Right hindlimb (tissue), 1 donor: ENCODE results near the gene MTM1.

Experiments
- DNase-seq: peaks from one replicate; pipeline ENCODE4 v3.0.0-alpha.2; 2018

Gene MTM1

GRCh38 chrX:150607201-150607600, 38.8 kb downstream of the MTM1 start:
- DNase-seq = no peak

- no peak for DNase-seq
Observed at GRCh38 chrX:150610043-150610442, 41.6 kb downstream of the MTM1 start.

- DNase-seq = no peak
Observed at GRCh38 chrX:150610446-150610845, 42.0 kb downstream of the MTM1 start.

GRCh38 chrX:150615356-150615755, 46.9 kb downstream of the MTM1 start:
- no peak for DNase-seq

GRCh38 chrX:150616179-150616862, 47.9 kb downstream of the MTM1 start:
- DNase-seq = no peak

- no peak for DNase-seq
Observed at GRCh38 chrX:150616863-150617198, 48.4 kb downstream of the MTM1 start.

GRCh38 chrX:150621652-150622051, 53.2 kb downstream of the MTM1 start:
- no peak for DNase-seq

- DNase-seq = no peak
Observed at GRCh38 chrX:150623583-150623982, 55.2 kb downstream of the MTM1 start.

GRCh38 chrX:150625097-150625496, 56.7 kb downstream of the MTM1 start:
- no peak for DNase-seq

GRCh38 chrX:150625875-150626274, 57.5 kb downstream of the MTM1 start:
- no peak for DNase-seq

GRCh38 chrX:150627957-150628356, 59.5 kb downstream of the MTM1 start:
- DNase-seq = no peak

GRCh38 chrX:150635952-150636351, 67.5 kb downstream of the MTM1 start:
- DNase-seq = no peak

GRCh38 chrX:150642423-150642822, 74.0 kb downstream of the MTM1 start:
- no peak for DNase-seq

GRCh38 chrX:150643271-150643670, 74.8 kb downstream of the MTM1 start:
- DNase-seq = no peak

GRCh38 chrX:150643958-150644357, 75.5 kb downstream of the MTM1 start:
- DNase-seq = no peak

- DNase-seq = no peak
Observed at GRCh38 chrX:150644422-150644821, 76.0 kb downstream of the MTM1 start.

GRCh38 chrX:150647331-150647730, 78.9 kb downstream of the MTM1 start:
- no peak for DNase-seq

GRCh38 chrX:150648296-150648940, 80.0 kb downstream of the MTM1 start:
- DNase-seq = no peak

GRCh38 chrX:150649096-150649870, 80.9 kb downstream of the MTM1 start:
- DNase-seq = no peak

GRCh38 chrX:150651906-150652305, 83.5 kb downstream of the MTM1 start:
- no peak for DNase-seq

- no peak for DNase-seq
Observed at GRCh38 chrX:150655788-150656187, 87.4 kb downstream of the MTM1 start.

GRCh38 chrX:150663073-150663472, 94.7 kb downstream of the MTM1 start:
- DNase-seq = no peak

- peak; percentile 16 for DNase-seq
Observed at GRCh38 chrX:150664290-150664689, 95.9 kb downstream of the MTM1 start.

- DNase-seq = no peak
Observed at GRCh38 chrX:150676221-150676620, 107.8 kb downstream of the MTM1 start.
